Parathyroid adenoma (tissue), 2 donors: ENCODE results near the gene BRAF.

Experiments
- H2AFZ ChIP-seq: fragments of 300-600 bp; sonication (generic); one replicate; pipeline ENCODE4 v1.7.0; 2017; ENCODE audit warnings: antibody characterized with exemption, mild to moderate bottlenecking
- H3K27ac ChIP-seq: fragments of 300-600 bp; sonication (generic); one replicate; pipeline ENCODE4 v1.7.0; 2017
- H3K27me3 ChIP-seq: fragments of 300-600 bp; sonication (generic); one replicate; pipeline ENCODE4 v1.7.0; 2017; ENCODE audit warnings: low read length; ENCODE audit not compliant: control insufficient read depth, insufficient read depth
- H3K36me3 ChIP-seq: fragments of 300-600 bp; sonication (generic); one replicate; pipeline ENCODE4 v1.7.0; 2017; ENCODE audit warnings: low read length; ENCODE audit not compliant: control insufficient read depth, insufficient read depth
- H3K4me1 ChIP-seq: fragments of 300-600 bp; sonication (generic); one replicate; pipeline ENCODE4 v1.7.0; 2017; ENCODE audit warnings: control low read depth
- H3K4me2 ChIP-seq: fragments of 300-600 bp; sonication (generic); one replicate; pipeline ENCODE4 v1.7.0; 2017; ENCODE audit warnings: low read length
- H3K4me3 ChIP-seq: fragments of 300-600 bp; sonication (generic); one replicate; pipeline ENCODE4 v1.7.0; 2017; ENCODE audit warnings: low read depth, low read length
- H3K79me2 ChIP-seq: fragments of 300-600 bp; sonication (generic); one replicate; pipeline ENCODE4 v1.7.0; 2017; ENCODE audit warnings: control low read depth
- H3K9ac ChIP-seq: fragments of 300-600 bp; sonication (generic); one replicate; pipeline ENCODE4 v1.7.0; 2017; ENCODE audit warnings: mild to moderate bottlenecking
- H3K9me3 ChIP-seq: fragments of 300-600 bp; sonication (generic); one replicate; pipeline ENCODE4 v1.7.0; 2017; ENCODE audit warnings: low read length; ENCODE audit not compliant: control insufficient read depth
- TF ChIP-seq, protein P1 (sequence below): fragments of 300-600 bp; sonication (generic); IDR thresholded peaks from one replicate; pipeline ENCODE4 v1.7.0; 2017; ENCODE audit warnings: antibody characterized with exemption, mild to moderate bottlenecking
- donor health status: primary hyperparathyroidism.

BRAF gene

DNA sequence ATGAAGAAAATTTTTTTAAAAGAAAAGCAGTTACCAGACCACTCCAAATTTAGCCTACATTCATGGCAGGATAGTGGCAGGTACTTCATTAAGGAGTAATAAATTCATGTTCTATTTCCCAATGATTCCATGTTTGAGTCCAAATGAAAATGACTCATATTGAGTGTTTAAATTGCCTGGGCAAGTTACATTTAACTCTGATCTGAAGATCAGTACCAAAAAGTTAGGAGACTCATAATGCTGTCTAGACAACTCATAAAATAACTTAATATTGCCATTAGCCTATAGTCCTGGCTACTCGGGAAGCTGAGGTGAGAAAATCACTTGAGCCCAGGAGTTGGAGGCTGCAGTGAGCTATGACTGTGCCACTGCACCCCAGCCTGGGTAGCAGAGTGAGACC lies 13.0 kb downstream of the BRAF start:
- Histone ChIP-seq H3K27me3 (no peaks in the 10 kb centered on the region), H3K4me2 (no peak overlapping the region), H3K36me3 (no peaks in the 10 kb centered on the region), H3K27ac (no peak overlapping the region), H2AFZ (no peak overlapping the region), H3K9ac (no peak overlapping the region), H3K79me2 (peaks cover 56% of the 10 kb centered on the region), H3K4me1 (peaks cover 4% of the 10 kb centered on the region), H3K9me3 (no peaks in the 10 kb centered on the region), H3K4me3 (no peak overlapping the region)
- TF ChIP-seq, protein P1, sequence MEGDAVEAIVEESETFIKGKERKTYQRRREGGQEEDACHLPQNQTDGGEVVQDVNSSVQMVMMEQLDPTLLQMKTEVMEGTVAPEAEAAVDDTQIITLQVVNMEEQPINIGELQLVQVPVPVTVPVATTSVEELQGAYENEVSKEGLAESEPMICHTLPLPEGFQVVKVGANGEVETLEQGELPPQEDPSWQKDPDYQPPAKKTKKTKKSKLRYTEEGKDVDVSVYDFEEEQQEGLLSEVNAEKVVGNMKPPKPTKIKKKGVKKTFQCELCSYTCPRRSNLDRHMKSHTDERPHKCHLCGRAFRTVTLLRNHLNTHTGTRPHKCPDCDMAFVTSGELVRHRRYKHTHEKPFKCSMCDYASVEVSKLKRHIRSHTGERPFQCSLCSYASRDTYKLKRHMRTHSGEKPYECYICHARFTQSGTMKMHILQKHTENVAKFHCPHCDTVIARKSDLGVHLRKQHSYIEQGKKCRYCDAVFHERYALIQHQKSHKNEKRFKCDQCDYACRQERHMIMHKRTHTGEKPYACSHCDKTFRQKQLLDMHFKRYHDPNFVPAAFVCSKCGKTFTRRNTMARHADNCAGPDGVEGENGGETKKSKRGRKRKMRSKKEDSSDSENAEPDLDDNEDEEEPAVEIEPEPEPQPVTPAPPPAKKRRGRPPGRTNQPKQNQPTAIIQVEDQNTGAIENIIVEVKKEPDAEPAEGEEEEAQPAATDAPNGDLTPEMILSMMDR, result no peak

DNA sequence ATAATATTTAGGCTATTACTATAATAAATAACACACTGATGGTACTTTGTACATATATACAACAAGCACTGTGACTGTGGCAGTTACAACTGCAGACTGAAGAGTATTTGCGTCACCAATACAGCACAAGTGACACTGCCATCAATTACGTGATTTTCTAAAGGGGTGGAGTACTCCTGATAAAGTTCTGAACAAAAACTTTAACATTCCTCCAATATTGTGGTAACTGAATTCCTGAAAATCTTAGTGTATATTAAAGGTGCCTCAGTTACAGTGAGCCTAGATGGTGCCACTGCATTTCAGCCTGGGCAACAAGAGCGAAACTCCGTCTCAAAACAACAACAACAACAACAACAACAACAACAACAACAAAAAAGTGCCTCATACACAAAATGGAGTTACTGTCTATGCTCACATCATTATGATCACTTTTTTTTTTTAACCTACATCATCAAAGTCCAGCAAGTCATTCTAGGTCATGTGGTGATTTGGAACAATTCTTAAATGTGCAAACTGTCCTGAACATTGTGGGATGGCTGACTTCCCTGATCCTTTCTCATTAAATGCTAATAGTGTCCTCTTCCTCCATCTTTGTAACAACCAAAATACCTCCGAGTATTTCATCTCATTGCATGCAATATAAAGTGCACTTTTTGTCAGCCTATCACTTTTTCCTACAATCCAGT lies 15.1 kb downstream of the BRAF start:
- no peak overlapping the region for H2AFZ ChIP-seq
- H3K4me3 ChIP-seq, result no peak overlapping the region
- TF ChIP-seq, protein P1, result no peak
- no peak overlapping the region for H3K27ac ChIP-seq
- H3K27me3 ChIP-seq, result no peaks in the 10 kb centered on the region
- no peak overlapping the region for H3K4me2 ChIP-seq
- H3K79me2 ChIP-seq, result peaks cover 59% of the 10 kb centered on the region
- no peaks in the 10 kb centered on the region for H3K9me3 ChIP-seq
- peaks cover 4% of the 10 kb centered on the region for H3K4me1 ChIP-seq
- no peak overlapping the region for H3K9ac ChIP-seq
- no peaks in the 10 kb centered on the region for H3K36me3 ChIP-seq

- Histone ChIP-seq H3K9ac (no peak overlapping the region), H3K27me3 (no peaks in the 10 kb centered on the region), H3K27ac (no peak overlapping the region), H3K36me3 (no peaks in the 10 kb centered on the region), H3K4me1 (peaks cover 7% of the 10 kb centered on the region), H3K4me2 (no peak overlapping the region), H3K79me2 (peaks cover 63% of the 10 kb centered on the region), H3K9me3 (no peaks in the 10 kb centered on the region), H3K4me3 (no peak overlapping the region), H2AFZ (no peak overlapping the region)
- TF ChIP-seq, protein P1, result no peak
Observed at GRCh38 chr7:140908361-140908760, 16.4 kb downstream of the BRAF start.

DNA sequence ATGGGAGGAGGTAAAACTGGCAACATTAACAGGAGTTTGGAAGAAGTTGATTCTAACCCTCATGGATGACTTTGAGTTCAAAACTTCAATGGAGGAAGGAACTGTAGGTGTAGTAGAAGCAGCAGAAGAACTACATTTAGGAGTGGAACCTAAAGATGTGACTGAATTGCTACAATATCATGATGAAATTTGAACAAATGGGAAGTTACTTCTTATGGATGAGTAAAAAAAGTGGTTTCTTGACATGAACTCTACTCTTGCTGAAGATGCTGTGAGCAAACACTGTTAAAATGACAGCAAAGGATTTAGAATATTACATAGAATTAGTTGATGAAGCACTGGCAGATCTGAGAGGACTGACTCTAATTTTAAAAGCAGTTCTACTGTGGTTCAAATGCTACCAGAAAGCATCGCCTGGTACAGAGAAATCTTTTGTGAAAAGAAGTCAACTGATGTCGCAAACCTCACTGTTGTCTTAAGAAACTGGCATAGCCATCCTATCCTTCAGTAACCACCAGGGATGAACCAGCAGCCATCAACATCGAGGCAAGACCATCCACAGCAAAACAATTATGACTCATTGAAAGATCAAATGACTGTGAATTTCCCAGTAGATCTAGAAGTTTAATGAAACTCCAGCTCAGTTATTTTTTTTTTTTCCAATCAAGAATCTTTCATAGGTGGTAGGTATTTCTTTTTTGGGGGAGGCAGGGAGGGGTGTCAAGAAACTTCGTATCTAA lies 20.8 kb downstream of the BRAF start:
- H3K4me1 ChIP-seq, result peaks cover 3% of the 10 kb centered on the region
- TF ChIP-seq, protein P1, result no peak
- H3K36me3 ChIP-seq, result no peaks in the 10 kb centered on the region

More for the DNA sequence above, 20.8 kb downstream of the BRAF start:
- Histone ChIP-seq H3K4me3 (no peak overlapping the region), H3K27me3 (no peaks in the 10 kb centered on the region), H3K9ac (no peak overlapping the region), H3K9me3 (no peaks in the 10 kb centered on the region), H2AFZ (no peak overlapping the region), H3K4me2 (no peak overlapping the region), H3K79me2 (peaks cover 57% of the 10 kb centered on the region), H3K27ac (no peak overlapping the region)
